KBM-7 (cell line): ENCODE measurements around the gene PREX1.
"Not testable (repeated sequence)": the region's sequence is repeated elsewhere in the genome, so short reads cannot be mapped to it uniquely, and the experiment has no call there.

ENCODE experiments used
- DNase-seq: peaks from one replicate; pipeline ENCODE4 v3.0.0-alpha.2; 2015
- in situ Hi-C: fragments of 300-500 bp; cut with MboI; formaldehyde crosslinking; loops from 2 replicates; pipeline ENCODE4 v1.14.3; 2020; ENCODE audit warnings: low sequenced_read_pairs, low pct_unique_long_range_greater_than_20kb, mixed read lengths

The PREX1 gene

GRCh38 chr20:48827855-48828733 lies at the start of gene PREX1:
Gene PREX1 (minus strand): TSS chr20:48827999. CDS start chr20:48827860, 139 bp downstream.
- peak; percentile 77 for DNase-seq
- in situ Hi-C loops: no loop called here

- peak; percentile 64 for DNase-seq
- in situ Hi-C loops: no loop called here
These were observed 49.5 kb upstream of the PREX1 start for GRCh38 chr20:48877304-48877703.

GRCh38 chr20:48875914-48876240 lies 48.1 kb upstream of the PREX1 start:
- no peak for DNase-seq
- in situ Hi-C loops: no loop called here

- in situ Hi-C loops: no loop called here
- DNase-seq: no peak
These were observed 47.6 kb upstream of the PREX1 start for GRCh38 chr20:48875233-48875913.

GRCh38 chr20:48869442-48869841 lies 41.6 kb upstream of the PREX1 start:
- in situ Hi-C loops, DNase-seq: not testable (repeated sequence)

- in situ Hi-C loops: no loop called here
- DNase-seq: peak; percentile 52
These were observed 39.1 kb upstream of the PREX1 start for GRCh38 chr20:48866936-48867335.

GRCh38 chr20:48864738-48865318 lies 37.0 kb upstream of the PREX1 start:
- DNase-seq: no peak
- in situ Hi-C loops: no loop called here

GRCh38 chr20:48864254-48864653 lies 36.5 kb upstream of the PREX1 start:
- in situ Hi-C loops: no loop called here

GRCh38 chr20:48862279-48862678 lies 34.5 kb upstream of the PREX1 start:
- in situ Hi-C loops: no loop called here
- no peak for DNase-seq

More at GRCh38 chr20:48864254-48864653, 36.5 kb upstream of the PREX1 start:
- no peak for DNase-seq

GRCh38 chr20:48861444-48861843 lies 33.6 kb upstream of the PREX1 start:
- in situ Hi-C loops: no loop called here
- DNase-seq: no peak

GRCh38 chr20:48858075-48858790 lies 30.4 kb upstream of the PREX1 start:
- DNase-seq: peak; percentile 20
- in situ Hi-C loops: no loop called here

- DNase-seq: no peak
- in situ Hi-C loops: no loop called here
These were observed 28.3 kb upstream of the PREX1 start for GRCh38 chr20:48856130-48856529.

- in situ Hi-C loops: no loop called here
These were observed 27.2 kb upstream of the PREX1 start for GRCh38 chr20:48855046-48855445.

GRCh38 chr20:48852609-48853008 lies 24.8 kb upstream of the PREX1 start:
- in situ Hi-C loops: no loop called here
- DNase-seq: no peak

More at GRCh38 chr20:48855046-48855445, 27.2 kb upstream of the PREX1 start:
- DNase-seq: no peak

GRCh38 chr20:48851579-48851978 lies 23.8 kb upstream of the PREX1 start:
- in situ Hi-C loops: no loop called here
- DNase-seq: no peak

GRCh38 chr20:48850977-48851299 lies 23.1 kb upstream of the PREX1 start:
- in situ Hi-C loops: no loop called here
- no peak for DNase-seq

GRCh38 chr20:48850257-48850976 lies 22.6 kb upstream of the PREX1 start:
- in situ Hi-C loops: no loop called here
- no peak for DNase-seq

- no peak for DNase-seq
- in situ Hi-C loops: no loop called here
These were observed 22.0 kb upstream of the PREX1 start for GRCh38 chr20:48849779-48850178.

- no peak for DNase-seq
- in situ Hi-C loops: no loop called here
These were observed 21.5 kb upstream of the PREX1 start for GRCh38 chr20:48849299-48849698.
